K562 (cell line): ENCODE results near the gene ZNF48. TPM values are rescaled to one million over a fixed set of nuclear protein-coding genes. Genes with fewer than 3 reads are reported as not detected.

Experiments
- EP300 ChIP-seq: IDR thresholded peaks from 2 replicates; pipeline ENCODE4 v1.6.1; 2012; ENCODE audit warnings: low read length, improper control_type of control experiment
- GABPB1 ChIP-seq: sonication (generic); formaldehyde crosslinking; IDR thresholded peaks from 2 replicates; pipeline ENCODE4 v1.8.0; 2022; ENCODE audit warnings: mild to moderate bottlenecking, missing genetic modification reagents
- ZNF12 ChIP-seq: sonication (generic); formaldehyde crosslinking; IDR thresholded peaks from 2 replicates; pipeline ENCODE4 v1.4.0; 2020; ENCODE audit warnings: mild to moderate bottlenecking, missing genetic modification reagents
- ZNF436 ChIP-seq: fragments of 250-450, 450-650 bp; sonication (Bioruptor Pico); formaldehyde crosslinking; IDR thresholded peaks from 2 replicates; pipeline ENCODE4 v1.7.0; 2020; ENCODE audit warnings: mild to moderate bottlenecking
- ZNF584 ChIP-seq: fragments of 200-800 bp; sonication (Bioruptor generic); IDR thresholded peaks from 2 replicates; pipeline ENCODE4 v1.6.1; 2016; ENCODE audit warnings: low read depth, mild to moderate bottlenecking, missing genetic modification characterization, missing compliant biosample characterization
- polyA plus RNA-seq, 8 experiments: library from polyadenylated mRNA; depleted of rRNA in 4 of 8; stranded (reverse) in 5 of 8; unstranded in 3 of 8; fragments of >200 nt; fragmentation: Nextera tagmentation in 2 of 8; fragmentation: Illumina TruSeq in 1 of 8; extraction: Ambion mirVana in 2 of 8; extraction: Trizol in 1 of 8; gene quantifications; 2 replicates each; pipeline versions ENCODE4 v1.2.1 to v1.2.3, GENCODE V29; 2011 to 2014; ENCODE audit warnings: inconsistent platforms in 1 of 8, missing spikeins in 1 of 8
- total RNA-seq, 7 experiments: library from RNA; depleted of rRNA in 6 of 7; stranded (reverse); fragments of >200 nt in 6 of 7; fragmentation: Illumina TruSeq in 2 of 7; extraction: Trizol in 2 of 7; gene quantifications; 2 replicates each; pipeline versions ENCODE4 v1.2.1 to v1.2.3, GENCODE V29; 2011 to 2021; ENCODE audit warnings: low replicate concordance in 1 of 7
- TF ChIP-seq, protein P1 (sequence below): sonication (generic); formaldehyde crosslinking; IDR thresholded peaks from 2 replicates; pipeline ENCODE4 v1.8.0; 2023; ENCODE audit warnings: mild to moderate bottlenecking, missing genetic modification reagents
- TF ChIP-seq, protein P2 (sequence below): fragments of 450-650 bp; formaldehyde crosslinking; IDR thresholded peaks from 2 replicates; pipeline ENCODE4 v1.4.0; 2022; ENCODE audit warnings: missing genetic modification characterization
- TF ChIP-seq, protein P3 (sequence below), 2 experiments: fragments of 450-650 bp; conservative IDR thresholded peaks; 2 replicates each; pipeline ENCODE4 v1.6.1; 2017; ENCODE audit warnings: mild to moderate bottlenecking in 2 of 2, moderate library complexity in 2 of 2

Gene ZNF48
- total and polyA plus RNA-seq, 9 of the 15 experiments (the other 6 are each of a cell fraction or from before 2014, with no cell fraction given) = 0.38 to 11.6 (median 4.7) TPM

DNA sequence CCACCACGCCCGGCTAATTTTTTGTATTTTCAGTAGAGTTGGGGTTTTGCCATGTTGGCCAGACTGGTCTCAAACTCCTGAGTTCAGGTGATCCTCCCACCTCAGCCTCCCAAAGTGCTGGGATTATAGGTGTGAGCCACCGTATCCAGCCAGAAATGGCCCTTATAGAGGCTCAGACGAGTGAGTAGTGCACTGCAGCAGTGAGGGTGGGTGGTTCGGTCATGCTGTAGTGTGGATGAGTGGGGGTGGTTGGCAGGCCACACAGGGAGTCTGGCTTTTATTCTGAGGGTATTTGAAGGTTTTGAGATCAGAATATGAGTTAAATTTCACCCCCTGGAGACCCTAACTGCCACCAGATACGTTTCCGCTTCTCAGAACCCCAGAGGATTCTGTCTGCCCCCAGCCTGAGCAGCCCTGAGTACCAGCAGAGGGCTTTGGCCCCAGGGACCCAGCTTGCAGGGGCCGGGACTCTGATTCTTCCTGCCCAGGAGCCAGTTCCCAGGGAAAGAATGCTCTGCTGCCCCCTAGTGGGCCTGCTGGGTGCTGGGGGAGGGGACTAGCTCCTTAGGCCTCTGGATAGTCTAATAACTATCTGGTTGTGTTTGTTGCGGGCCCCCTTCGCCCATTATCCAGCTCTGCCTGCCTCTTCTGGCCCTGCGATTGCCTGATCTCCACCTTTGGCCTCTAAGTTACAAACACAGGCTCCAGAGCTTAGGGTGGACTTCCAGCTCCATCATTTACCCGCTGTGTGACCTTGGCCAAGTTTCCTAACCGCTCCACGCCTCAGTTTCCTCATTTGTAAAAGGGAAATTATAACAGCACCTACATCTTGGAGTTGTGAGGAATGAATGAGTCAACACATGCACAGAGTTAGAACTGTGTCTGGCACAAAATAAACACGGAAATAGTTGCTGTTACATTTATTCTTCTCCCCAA is 14.2 kb downstream of the ZNF48 start (continued):
- TF ChIP-seq ZNF12 (CRISPR knock-in tag) (no peak), ZNF584 (no peak), EP300 (peak; percentile 36; the same call in 1 of the 2 replicates), ZNF436 (no peak), GABPB1 (CRISPR knock-in tag) (0 out of 2 replicates have a peak, but pooled peaks have one; percentile 23)
- TF ChIP-seq, protein P1, sequence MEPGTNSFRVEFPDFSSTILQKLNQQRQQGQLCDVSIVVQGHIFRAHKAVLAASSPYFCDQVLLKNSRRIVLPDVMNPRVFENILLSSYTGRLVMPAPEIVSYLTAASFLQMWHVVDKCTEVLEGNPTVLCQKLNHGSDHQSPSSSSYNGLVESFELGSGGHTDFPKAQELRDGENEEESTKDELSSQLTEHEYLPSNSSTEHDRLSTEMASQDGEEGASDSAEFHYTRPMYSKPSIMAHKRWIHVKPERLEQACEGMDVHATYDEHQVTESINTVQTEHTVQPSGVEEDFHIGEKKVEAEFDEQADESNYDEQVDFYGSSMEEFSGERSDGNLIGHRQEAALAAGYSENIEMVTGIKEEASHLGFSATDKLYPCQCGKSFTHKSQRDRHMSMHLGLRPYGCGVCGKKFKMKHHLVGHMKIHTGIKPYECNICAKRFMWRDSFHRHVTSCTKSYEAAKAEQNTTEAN (CRISPR knock-in tag) = 0 out of 2 replicates have a peak, but pooled peaks have one; percentile 56
- TF ChIP-seq, protein P2, sequence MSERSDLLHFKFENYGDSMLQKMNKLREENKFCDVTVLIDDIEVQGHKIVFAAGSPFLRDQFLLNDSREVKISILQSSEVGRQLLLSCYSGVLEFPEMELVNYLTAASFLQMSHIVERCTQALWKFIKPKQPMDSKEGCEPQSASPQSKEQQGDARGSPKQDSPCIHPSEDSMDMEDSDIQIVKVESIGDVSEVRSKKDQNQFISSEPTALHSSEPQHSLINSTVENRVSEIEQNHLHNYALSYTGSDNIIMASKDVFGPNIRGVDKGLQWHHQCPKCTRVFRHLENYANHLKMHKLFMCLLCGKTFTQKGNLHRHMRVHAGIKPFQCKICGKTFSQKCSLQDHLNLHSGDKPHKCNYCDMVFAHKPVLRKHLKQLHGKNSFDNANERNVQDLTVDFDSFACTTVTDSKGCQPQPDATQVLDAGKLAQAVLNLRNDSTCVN (CRISPR knock-in tag) = no peak
- TF ChIP-seq, protein P3, sequence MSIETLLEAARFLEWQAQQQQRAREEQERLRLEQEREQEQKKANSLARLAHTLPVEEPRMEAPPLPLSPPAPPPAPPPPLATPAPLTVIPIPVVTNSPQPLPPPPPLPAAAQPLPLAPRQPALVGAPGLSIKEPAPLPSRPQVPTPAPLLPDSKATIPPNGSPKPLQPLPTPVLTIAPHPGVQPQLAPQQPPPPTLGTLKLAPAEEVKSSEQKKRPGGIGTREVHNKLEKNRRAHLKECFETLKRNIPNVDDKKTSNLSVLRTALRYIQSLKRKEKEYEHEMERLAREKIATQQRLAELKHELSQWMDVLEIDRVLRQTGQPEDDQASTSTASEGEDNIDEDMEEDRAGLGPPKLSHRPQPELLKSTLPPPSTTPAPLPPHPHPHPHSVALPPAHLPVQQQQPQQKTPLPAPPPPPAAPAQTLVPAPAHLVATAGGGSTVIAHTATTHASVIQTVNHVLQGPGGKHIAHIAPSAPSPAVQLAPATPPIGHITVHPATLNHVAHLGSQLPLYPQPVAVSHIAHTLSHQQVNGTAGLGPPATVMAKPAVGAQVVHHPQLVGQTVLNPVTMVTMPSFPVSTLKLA (conservative IDR thresholded peaks at IDR 0.05) = 0 out of 4 replicates have a peak, but pooled peaks of 1 of the 2 experiments have one; percentile 31
